MM.1S (cell line): ENCODE results near the gene ZNHIT3.

Experiments
- CTCF ChIP-seq: fragments of 300-600 bp; sonication (generic); IDR thresholded peaks from 2 replicates; pipeline ENCODE4 v1.5.1; 2016; ENCODE audit warnings: antibody characterized with exemption, low read length, mixed read lengths
- EZH2 ChIP-seq: fragments of 300-600 bp; sonication (generic); optimal IDR thresholded peaks from 2 replicates; pipeline ENCODE3; 2017; ENCODE audit warnings: low read depth, mild to moderate bottlenecking, antibody characterized with exemption, low read length, mixed read lengths

- TF ChIP-seq CTCF (no peak), EZH2 (no peak)
Measured at GRCh38 chr17:36503456-36504155, 17.1 kb downstream of the ZNHIT3 start.
